ENCODE measurements around the gene MAP2K7. TPM values are rescaled to one million over a fixed set of nuclear protein-coding genes. Genes with fewer than 3 reads are reported as not detected.

Gene MAP2K7
- total and polyA plus RNA-seq, 2 of the 4 experiments (the other 2 are of a cell fraction) = 4.1 to 15.6 TPM

- Histone ChIP-seq H2BK15ac (ENCODE audit: low read depth, low read length) (no peak overlapping the region), H2BK120ac (ENCODE audit: low read depth, low read length) (no peak overlapping the region), H3K18ac (ENCODE audit: low read depth, low read length) (no peak overlapping the region), H3K4me3 (ENCODE audit: insufficient read depth, low read depth, low read length) (no peak overlapping the region), H3K36me3 (ENCODE audit: control insufficient read depth, insufficient read depth, low read length) (peaks cover 63% of the 10 kb centered on the region), H2AFZ (replicated peaks; ENCODE audit: low read length, poor library complexity) (no peak overlapping the region), H4K20me1 (ENCODE audit: insufficient read depth, low read length) (peaks cover 9% of the 10 kb centered on the region), H2BK5ac (ENCODE audit: low read depth, low read length, poor library complexity, severe bottlenecking) (no peak overlapping the region), H3K23ac (ENCODE audit: low read depth, low read length) (no peak overlapping the region), H2BK20ac (ENCODE audit: low read depth, low read length) (no peak overlapping the region), H3K14ac (replicated peaks; ENCODE audit: low read depth, low read length) (no peak overlapping the region), H3K9me1 (ENCODE audit: insufficient read depth, low read length) (no peaks in the 10 kb centered on the region), H2AK5ac (ENCODE audit: low read depth, low read length) (no peak overlapping the region), H3K79me1 (ENCODE audit: low read depth in 1 of 2, low read length in 2 of 2) (peaks cover 5 to 17% of the 10 kb centered on the region in 2 experiments; a peak in 2 of 4 replicates), H2AK9ac (replicated peaks; ENCODE audit: low read depth, low read length, poor library complexity) (no peak overlapping the region), H3K4me2 (ENCODE audit: low read depth, low read length) (no peak overlapping the region), H3K4ac (ENCODE audit: low read depth, low read length) (no peak overlapping the region), H4K8ac (ENCODE audit: low read depth in 2 of 2, low read length in 2 of 2) (no peak overlapping the region), H3K9me3 (ENCODE audit: control insufficient read depth, insufficient read depth, low read length) (no peaks in the 10 kb centered on the region), H4K91ac (ENCODE audit: insufficient read depth, low read depth, low read length) (no peak overlapping the region), H3K27me3 (ENCODE audit: control insufficient read depth, insufficient read depth, low read length) (no peaks in the 10 kb centered on the region), H3K27ac (ENCODE audit: insufficient read depth, low read length) (no peak overlapping the region), H3K4me1 (ENCODE audit: control insufficient read depth, insufficient read depth, low read length) (peaks cover 9% of the 10 kb centered on the region), H4K5ac (ENCODE audit: low read depth, low read length) (no peak overlapping the region), H3K56ac (ENCODE audit: extremely low read depth, insufficient read depth, low read length) (no peak overlapping the region), H3K9ac (ENCODE audit: low read depth, low read length) (no peak overlapping the region)
- POLR2A ChIA-PET (ENCODE audit: unreplicated experiment) = no interaction called here
- dilution Hi-C loops (cut with HindIII; ENCODE audit: low sequenced_read_pairs, unreplicated experiment) (no loop called here), in situ Hi-C loops (cut with MboI; ENCODE audit: low sequenced_read_pairs) (no loop called here), intact Hi-C loops (cut with micrococcal nuclease) (no loop called here)
- 80% methylated on average over 3 of the region's 14 CpGs; no CpG with 5 or more reads in 1 of the 2 experiments for WGBS, 2 experiments (ENCODE audit: extremely low coverage in 2 of 2, insufficient read length in 1 of 2)
- TF ChIP-seq, protein P1, sequence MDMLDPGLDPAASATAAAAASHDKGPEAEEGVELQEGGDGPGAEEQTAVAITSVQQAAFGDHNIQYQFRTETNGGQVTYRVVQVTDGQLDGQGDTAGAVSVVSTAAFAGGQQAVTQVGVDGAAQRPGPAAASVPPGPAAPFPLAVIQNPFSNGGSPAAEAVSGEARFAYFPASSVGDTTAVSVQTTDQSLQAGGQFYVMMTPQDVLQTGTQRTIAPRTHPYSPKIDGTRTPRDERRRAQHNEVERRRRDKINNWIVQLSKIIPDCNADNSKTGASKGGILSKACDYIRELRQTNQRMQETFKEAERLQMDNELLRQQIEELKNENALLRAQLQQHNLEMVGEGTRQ (IDR thresholded peaks at IDR 0.05; ENCODE audit: low read depth, low read length) = no peak
- 0 out of 2 replicates have a peak, but pooled peaks have one; percentile 14 for TF ChIP-seq CTCF (conservative IDR thresholded peaks at IDR 0.05; ENCODE audit: low read depth, low read length)
- no peak for TF ChIP-seq MAFK (IDR thresholded peaks at IDR 0.05; ENCODE audit: low read depth, low read length)
- CTCF ChIA-PET = interaction anchor here (0.6 kb wide), 1 partner anchor 342 kb away, joined by 3 read pairs; no protein-coding TSS in a partner anchor
- ATAC-seq (ENCODE audit: low read depth) = no peak
- no TSS peak for BruUV-seq (replicated peaks)
- DNase-seq = no peak
Measured at GRCh38 chr19:7933411-7933810, 29.7 kb downstream of the MAP2K7 start.
